ENCODE data around the gene LSS.

DNA sequence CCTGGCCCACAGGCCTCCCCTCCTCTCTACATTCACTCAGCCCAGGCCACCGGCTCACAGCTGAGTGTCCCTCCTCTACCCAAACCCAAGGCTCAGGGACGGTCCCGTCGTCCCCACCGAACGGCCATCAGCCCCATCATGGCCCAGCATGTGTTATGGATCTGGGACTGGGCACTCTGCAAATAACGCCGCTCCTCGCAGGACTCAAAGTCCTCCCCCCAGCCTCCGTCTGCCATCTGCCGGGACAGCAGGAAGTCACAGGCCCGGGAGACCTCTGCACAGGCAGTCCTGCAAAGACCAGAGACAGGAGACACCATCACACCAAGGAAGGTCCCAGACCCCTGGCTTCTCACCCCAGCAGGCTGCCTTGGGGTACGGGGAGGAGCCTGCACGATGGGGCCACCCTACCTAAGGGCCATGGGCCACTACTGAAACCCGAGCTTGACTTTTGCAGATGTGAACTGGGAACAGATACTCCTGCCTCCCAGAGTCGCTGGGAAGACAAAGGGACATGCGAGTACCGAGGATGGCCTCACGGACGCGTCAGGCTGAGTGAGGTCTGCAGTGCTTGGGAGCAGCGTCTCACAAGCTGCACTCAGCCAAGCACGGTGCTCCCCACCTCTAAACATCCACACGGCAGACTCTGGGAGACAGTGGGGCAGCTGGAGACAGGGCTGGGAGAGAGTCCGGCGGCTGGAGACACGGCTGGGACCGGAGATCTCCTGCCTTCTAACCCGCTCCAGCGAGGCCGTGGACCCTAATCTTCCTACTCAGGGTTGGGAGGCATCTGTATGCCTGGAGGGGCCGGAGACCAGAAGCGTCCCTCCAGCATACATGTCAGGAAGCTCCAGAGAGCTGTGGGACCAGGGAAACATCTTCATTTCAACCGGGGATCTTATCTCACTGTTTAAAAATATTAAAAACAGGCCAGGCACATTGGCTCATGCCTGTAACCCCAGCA is 33.9 kb downstream of the LSS start:
- TF ChIP-seq, protein P1, sequence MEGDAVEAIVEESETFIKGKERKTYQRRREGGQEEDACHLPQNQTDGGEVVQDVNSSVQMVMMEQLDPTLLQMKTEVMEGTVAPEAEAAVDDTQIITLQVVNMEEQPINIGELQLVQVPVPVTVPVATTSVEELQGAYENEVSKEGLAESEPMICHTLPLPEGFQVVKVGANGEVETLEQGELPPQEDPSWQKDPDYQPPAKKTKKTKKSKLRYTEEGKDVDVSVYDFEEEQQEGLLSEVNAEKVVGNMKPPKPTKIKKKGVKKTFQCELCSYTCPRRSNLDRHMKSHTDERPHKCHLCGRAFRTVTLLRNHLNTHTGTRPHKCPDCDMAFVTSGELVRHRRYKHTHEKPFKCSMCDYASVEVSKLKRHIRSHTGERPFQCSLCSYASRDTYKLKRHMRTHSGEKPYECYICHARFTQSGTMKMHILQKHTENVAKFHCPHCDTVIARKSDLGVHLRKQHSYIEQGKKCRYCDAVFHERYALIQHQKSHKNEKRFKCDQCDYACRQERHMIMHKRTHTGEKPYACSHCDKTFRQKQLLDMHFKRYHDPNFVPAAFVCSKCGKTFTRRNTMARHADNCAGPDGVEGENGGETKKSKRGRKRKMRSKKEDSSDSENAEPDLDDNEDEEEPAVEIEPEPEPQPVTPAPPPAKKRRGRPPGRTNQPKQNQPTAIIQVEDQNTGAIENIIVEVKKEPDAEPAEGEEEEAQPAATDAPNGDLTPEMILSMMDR (conservative IDR thresholded peaks at IDR 0.05; ENCODE audit: low read depth, low read length), result no peak
- TF ChIP-seq EZH2 (IDR thresholded peaks at IDR 0.05; ENCODE audit: borderline replicate concordance, low read depth, low read length, poor library complexity, severe bottlenecking), result no peak
